Stimulated activated CD4-positive, alpha-beta T cell treated with anti-CD3 and anti-CD28 coated beads, Interleukin-1b, Interleukin-23, amount 100 ng/mL, for 48 hours (primary cell): ENCODE results near the gene MAPT.
"Not testable (repeated sequence)": the region's sequence is repeated elsewhere in the genome, so short reads cannot be mapped to it uniquely, and the experiment has no call there.

Source experiments
- DNase-seq: peaks from one replicate; pipeline ENCODE4 v3.0.0-alpha.2; 2020

The MAPT gene

GRCh38 chr17:45894022-45894784 lies at the start of gene MAPT:
Gene MAPT (plus strand): TSS chr17:45894554. CDS start chr17:45962338, 67,784 bp downstream.
- peak; percentile 78 for DNase-seq

- no peak for DNase-seq
Observed at GRCh38 chr17:45844695-45845375, 49.5 kb upstream of the MAPT start, which contains the start of gene SPPL2C. Gene SPPL2C (plus strand): TSS chr17:45844881. CDS start chr17:45844907, 26 bp downstream.

- DNase-seq: no peak
Observed at GRCh38 chr17:45845376-45846185, 48.8 kb upstream of the MAPT start.

- no peak for DNase-seq
Observed at GRCh38 chr17:45846223-45846622, 48.1 kb upstream of the MAPT start.

- no peak for DNase-seq
Observed at GRCh38 chr17:45846646-45847045, 47.7 kb upstream of the MAPT start.

- DNase-seq: no peak
Observed at GRCh38 chr17:45847101-45847500, 47.3 kb upstream of the MAPT start.

GRCh38 chr17:45847747-45848146 lies 46.6 kb upstream of the MAPT start:
- no peak for DNase-seq

- DNase-seq: no peak
Observed at GRCh38 chr17:45848405-45848804, 45.9 kb upstream of the MAPT start.

- DNase-seq: no peak
Observed at GRCh38 chr17:45848868-45849535, 45.4 kb upstream of the MAPT start.

- no peak for DNase-seq
Observed at GRCh38 chr17:45849536-45849990, 44.8 kb upstream of the MAPT start.

GRCh38 chr17:45850011-45850410 lies 44.3 kb upstream of the MAPT start:
- DNase-seq: no peak

- no peak for DNase-seq
Observed at GRCh38 chr17:45850468-45850867, 43.9 kb upstream of the MAPT start.

GRCh38 chr17:45851022-45851421 lies 43.3 kb upstream of the MAPT start:
- DNase-seq: no peak

GRCh38 chr17:45851464-45851863 lies 42.9 kb upstream of the MAPT start:
- DNase-seq: no peak

GRCh38 chr17:45851873-45852272 lies 42.5 kb upstream of the MAPT start:
- DNase-seq: no peak

GRCh38 chr17:45852535-45853297 lies 41.6 kb upstream of the MAPT start:
- peak; percentile 56 for DNase-seq

GRCh38 chr17:45854209-45854608 lies 40.1 kb upstream of the MAPT start:
- no peak for DNase-seq

GRCh38 chr17:45855691-45856336 lies 38.5 kb upstream of the MAPT start:
- no peak for DNase-seq

- no peak for DNase-seq
Observed at GRCh38 chr17:45857977-45858708, 36.2 kb upstream of the MAPT start.

GRCh38 chr17:45861165-45861564 lies 33.2 kb upstream of the MAPT start:
- DNase-seq: no peak

GRCh38 chr17:45862127-45862526 lies 32.2 kb upstream of the MAPT start:
- DNase-seq: not testable (repeated sequence)
